NCI-H1436 (cell line): ENCODE data around the gene KDELR1.

Source experiments
- DNase-seq: peaks from one replicate; lab custom pipeline; 2025; lab: John Stamatoyannopoulos, UW

Gene KDELR1

DNA sequence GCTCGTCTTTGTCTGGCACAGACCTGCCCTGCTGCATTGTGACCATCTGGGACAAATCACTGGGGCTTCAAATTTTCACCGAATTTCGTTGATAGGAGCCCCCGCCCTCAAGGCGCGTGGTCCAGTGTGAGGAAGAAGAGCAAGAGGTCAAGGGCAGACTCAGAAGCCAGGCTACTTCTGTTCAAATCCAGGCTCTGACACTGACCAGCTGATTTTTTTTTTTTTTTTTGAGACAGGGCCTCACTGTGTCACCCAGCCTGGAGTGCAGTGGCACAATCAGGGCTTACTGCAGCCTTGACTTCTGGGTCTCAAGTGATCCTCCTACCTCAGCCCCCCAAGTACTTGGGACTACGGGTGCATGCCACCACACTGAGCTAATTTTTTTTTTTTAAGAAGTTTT lies 20.0 kb downstream of the KDELR1 start:
- DNase-seq: no peak

DNA sequence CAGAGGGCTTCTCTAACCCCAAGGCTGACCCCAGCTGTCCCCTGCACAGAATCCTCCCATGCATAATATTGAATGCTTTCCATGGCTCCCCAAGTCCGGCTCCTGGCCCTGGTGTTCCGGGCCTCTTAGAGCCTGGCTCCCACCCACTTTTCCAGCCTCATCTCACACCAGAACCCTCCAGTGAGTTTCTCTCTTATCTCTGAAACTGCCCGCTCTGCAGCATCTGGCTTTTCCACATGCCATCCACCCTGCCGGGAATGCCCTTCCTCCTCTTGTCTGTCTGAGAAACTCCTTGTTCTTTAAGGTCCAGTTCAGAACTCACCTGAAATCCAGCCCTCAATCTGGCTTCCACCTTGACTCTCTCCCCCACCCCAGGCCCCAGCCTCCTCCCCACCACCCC lies 20.4 kb downstream of the KDELR1 start:
- no peak for DNase-seq

DNA sequence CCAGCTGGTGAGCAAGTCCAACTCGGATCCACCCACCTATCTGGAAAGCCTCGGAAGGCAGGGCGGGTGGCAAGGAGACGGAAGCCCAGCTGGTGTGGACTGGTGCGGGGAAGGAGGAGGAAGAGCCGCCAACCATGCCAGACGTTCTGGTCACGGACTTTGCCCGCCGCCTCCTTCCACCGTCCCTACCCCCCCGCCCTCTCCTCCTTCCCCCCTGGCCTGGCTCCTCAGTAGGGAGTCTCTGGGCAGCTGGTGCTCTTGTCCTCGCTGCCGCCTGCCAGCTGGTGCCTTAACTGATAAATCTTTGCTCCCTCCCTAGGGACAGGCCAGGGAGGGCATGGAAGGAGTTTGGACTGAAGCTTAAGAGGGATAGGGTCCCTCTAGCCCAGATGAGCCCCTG lies 22.4 kb downstream of the KDELR1 start:
- DNase-seq: peak; percentile 35

DNA sequence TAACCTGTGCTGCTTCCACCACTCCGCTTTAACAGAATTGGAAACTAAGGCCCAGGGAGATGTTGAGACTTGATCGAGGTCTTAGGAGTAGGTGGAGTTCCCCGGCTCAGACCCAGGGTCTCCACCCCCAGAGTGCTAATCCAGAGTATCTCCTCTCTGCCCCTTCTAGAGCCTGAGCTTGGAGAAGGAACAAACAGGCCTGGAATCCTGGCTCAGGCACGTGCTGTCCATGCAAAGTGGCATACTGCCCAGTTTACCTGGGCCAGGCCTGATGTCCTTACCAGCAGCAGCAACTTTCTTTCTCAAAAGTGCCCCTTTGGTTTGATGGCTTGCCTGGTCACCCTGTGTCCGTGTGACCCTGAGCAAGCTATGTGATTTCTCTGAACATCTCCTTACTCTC lies 23.5 kb downstream of the KDELR1 start:
- DNase-seq: no peak

DNA sequence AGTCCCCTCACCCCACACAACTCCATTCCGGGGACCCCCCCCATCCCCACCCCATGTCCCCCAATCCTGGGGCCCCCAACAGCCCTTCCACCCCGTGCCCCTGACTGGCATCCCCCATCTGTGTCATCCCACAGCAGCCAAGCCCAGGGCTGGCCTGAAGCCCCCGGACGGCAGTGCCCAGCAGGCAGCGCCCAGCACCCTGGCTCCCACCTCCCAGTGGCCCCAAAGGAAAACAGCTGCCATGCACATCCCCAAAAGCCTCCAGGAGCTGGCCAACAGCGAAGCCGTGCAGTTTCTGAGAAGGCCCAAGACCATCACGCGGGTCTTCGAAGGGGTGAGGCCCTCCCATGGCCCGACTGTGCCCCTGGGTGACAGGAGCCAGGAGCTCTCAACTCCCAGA lies 25.7 kb downstream of the KDELR1 start:
- DNase-seq: no peak

DNA sequence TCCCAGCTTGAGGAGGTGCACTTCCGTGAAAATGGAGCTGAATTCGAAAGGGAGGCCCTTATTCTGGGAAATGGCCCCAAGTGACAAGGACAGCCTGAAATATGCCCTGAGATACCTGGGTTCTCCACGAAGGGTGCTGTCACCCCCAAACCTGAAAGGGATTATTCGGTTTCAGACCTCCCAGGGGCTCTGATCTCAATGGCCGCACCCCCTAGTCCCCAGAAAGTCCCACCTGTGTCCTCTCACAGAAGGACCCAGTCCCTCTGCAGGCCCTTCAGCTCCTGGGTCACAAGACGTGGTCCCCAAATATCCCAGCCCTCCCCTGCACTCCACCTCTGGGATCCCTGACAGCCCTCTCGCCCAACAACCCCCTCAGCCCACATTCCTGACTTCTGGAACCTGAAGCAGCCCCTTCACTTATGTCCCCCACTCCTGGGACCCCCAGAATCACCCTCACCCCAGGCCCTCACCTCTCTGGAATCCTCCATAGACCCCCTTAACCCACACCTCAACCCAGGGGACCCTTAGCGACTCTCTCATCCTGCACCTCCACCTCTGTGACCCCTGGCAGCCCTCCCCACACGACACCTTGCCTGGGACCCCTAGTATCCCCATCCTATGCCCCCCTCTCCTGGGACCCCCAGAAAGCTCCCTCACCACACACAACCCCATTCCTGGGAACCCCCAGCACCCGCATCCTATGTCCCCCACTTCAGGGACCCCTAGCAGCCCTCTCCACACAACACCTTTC lies 26.6 kb downstream of the KDELR1 start:
- no peak for DNase-seq

DNA sequence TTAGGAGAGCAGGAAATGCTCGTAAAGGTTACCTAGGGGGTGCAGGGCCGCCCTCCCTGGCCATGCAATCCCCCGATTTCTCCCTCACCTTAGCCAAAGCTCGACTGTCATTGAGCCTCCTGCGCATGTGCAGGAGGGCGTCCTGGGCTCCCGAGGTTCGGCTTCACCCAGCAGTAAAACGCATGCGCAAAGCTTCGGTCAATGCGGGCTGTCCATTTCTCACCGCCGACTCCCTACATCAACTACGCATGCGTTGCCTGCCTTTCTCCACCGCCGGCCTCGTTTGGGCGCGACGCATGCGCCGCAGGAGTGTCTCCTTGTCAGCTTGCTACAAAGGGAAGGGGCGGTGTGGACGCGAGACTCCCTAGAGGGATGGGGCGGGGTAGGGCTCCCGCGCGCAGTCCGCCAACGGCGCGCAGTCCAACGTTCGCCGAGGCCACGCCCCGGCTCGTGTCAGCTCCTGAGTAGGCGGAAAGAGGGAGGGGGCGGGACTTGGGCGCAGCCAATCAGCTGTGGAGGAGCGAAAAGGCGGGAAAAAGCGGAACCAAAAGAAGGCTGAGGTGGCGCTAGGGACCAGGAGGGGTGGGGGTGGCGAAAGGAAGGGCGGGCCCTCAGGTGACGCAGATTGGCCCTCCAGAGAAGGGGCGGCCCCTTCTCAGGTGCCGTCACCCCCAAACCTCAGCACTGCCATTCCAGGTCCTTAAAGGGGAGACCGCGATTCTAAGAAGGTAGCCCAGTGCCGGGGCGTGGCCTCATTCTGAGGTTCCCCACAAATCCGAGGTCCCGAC lies 27.3 kb downstream of the KDELR1 start, which contains the start of the genes SYNGR4 and TMEM143:
Gene SYNGR4 (plus strand): TSS at position 558 of the 788 bp plus-strand sequence. CDS start 1,476 bp downstream, outside the sequence.
Gene TMEM143 (minus strand): TSS at position 131 of the 788 bp plus-strand sequence. CDS start 20 bp downstream, at position 111.
- peak; percentile 100 for DNase-seq

DNA sequence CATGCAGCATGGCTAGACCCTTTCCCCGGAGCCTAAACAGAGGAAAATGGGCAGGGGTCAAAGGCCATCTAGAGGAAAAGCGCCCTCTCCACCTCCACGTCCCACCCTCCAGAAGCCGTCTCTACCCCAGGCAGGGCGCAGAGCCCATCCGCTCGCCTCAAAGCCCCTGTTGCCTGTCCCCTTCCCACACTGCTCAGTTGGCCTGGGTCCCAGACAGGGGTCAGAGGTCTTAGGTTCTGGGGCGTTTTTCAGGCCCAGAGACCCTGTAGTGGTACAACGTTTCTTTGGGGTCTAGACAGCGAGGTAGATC lies 27.9 kb downstream of the KDELR1 start:
- no peak for DNase-seq

DNA sequence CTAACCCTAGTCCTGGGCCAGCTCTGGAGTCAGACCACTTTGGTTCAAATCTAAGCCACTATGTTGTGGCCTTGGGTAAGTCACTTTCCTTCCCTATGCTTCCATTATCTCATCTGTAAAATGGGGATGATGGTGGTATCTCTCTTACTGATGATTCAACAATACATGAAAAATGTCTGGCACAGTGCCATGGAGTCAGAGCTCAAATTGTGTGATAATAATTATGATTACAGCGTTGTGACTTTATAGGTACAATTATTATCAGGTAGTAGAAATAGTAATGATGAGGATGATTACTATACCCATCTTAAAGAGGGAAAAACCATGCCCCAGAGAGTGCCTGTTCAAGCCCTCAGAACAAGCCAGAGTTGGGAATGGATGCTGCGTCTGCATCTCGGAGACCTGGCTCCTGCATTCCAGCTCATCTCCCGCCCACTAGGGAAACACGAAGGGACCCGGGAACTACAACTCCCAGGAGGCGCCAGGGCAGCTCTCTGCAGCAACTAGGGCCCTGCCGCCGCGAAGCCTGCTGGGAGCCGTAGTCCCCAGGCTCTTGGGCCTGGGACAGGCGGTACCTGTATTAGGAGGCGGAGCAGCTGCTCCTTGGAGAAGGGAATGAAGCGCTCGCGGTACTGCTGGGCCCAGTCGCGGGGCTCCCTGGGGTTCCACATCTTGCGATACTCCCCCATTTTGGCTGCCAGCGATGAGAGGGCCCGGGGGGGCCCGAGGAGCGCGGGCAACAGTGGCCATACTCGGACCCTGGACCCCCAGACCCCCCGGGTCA lies 28.4 kb downstream of the KDELR1 start:
- DNase-seq: peak; percentile 99

DNA sequence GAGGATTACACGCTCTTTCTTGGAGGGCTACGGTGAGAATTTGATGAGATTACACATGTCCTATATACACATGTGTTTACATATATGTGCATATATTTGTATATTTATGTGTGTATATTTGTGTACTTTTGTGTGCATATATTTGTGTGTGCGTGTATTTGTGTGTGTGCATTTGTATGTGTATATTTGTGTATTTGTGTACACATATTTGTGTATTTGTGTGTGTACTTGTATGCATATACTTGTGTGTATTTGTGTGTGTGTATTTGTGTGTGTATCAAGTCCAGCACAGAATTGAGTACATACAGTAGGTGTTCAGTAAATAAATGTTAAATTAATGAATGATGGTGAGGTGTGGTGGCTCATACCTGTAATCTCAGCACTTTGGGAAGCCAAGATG lies 29.4 kb downstream of the KDELR1 start:
- DNase-seq: no peak

DNA sequence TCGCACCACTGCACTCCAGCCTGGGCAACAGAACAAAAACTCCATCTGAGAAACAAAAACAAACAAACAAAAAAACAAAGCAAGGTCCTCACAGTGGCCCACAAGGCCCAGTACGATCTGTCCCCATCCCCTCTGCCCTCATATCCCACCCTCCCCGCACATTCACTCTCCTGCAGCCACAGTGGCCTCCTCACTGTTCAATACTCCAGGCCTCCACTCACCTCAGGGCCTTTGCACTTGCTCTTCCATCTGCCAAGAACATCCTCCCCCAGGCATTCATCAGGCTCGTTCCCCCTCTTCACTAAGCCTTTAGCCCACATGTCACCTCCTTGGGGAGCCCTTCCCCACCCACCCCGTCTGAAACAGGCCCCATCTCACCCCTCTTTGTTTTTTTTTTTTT lies 32.2 kb downstream of the KDELR1 start:
- DNase-seq: no peak

DNA sequence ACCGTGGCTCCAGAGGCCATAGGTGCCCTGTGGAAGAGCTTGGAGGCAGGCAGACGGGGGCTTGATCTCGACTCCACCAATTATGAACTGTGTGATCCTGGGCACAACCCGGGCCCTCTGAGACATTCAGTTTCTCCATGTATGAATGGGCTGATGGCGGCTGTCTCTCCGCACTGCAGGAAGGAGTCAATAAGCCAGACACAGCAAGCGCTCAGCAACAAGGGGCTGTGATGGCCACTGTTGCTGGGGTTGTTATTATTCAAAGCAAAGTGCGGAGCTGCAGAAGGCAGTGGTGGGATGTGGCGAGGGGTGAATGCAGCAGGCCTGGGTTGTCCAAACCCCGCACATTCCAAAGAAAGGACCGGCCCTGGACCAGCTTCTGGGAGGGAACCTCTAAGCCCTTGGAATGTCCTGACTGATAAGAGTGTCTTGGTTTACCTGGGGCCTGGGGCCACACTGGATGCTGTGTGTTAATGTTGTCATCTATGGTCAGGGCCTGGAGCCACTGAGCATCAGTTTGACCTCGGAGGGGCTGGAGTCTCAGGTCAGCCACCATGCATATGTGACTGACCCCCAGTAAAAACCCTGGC lies 35.9 kb downstream of the KDELR1 start:
- no peak for DNase-seq

DNA sequence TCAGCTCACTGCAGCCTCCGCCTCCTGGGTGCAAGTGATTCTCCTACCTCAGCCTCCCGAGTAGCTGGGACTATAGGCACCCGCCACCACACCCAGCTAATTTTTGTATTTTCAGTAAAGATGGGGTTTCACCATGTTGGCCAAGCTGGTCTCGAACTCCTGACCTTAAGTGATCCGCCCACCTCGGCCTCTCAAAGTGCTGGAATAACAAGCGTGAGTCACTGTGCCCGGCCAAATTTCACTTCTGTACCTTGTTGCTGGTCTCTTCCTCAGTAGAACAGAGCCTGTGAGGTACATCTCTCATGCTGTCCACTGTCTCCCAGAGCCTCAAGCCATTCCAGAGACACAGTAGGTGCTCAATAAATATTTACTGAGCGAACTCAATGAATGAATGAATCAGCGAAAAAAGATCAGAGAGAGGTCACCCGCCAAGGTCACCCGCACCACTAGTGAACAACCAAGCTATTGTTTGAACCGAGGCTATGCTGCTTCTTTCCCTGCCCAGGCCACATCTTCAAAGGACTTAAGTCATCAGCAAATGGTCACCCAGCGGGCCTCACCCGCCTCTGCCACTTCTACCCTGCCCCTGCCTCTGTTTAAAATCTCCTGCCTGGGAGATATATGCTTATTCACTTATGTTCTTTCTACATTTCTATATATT lies 36.9 kb downstream of the KDELR1 start:
- DNase-seq: no peak

DNA sequence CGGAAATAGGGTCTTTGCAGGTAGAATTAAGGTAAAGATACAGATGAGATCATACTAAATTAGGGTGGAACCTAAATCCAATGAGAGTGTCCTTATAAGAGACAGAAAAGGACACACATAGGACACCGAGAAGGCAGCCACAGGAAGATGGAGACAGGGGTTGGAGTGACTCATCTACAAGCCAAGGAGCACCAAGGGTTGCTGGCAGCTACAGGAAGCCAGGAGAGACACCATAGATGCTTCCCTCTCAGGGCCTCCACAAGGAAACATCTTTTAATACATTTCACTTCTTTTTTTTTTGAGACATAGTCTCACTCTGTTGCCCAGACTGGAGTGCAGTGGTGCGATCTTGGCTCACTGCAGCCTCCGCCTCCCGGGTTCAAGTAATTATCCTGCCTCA lies 37.7 kb downstream of the KDELR1 start:
- DNase-seq: no peak

DNA sequence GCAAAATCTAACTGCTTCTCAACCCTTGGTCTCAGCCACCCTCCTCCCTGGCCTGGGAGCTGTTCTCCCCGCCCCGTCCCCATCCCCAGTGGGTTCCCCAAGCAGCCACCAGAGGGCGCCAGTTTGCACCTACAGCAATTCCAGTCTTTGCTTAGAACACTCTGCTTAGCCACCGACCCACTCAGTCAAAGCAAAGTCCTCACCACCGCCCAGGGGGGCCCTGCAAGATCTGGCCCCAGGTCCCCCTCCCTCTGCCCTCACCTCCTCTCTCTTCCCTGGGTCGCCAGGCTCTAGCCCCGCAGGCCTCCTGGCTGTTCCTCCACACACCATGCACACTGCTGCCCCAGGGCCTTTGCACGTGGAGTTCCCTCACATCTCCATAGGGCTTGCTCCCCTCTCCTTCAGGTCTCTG lies 40.0 kb downstream of the KDELR1 start:
- peak; percentile 42 for DNase-seq

DNA sequence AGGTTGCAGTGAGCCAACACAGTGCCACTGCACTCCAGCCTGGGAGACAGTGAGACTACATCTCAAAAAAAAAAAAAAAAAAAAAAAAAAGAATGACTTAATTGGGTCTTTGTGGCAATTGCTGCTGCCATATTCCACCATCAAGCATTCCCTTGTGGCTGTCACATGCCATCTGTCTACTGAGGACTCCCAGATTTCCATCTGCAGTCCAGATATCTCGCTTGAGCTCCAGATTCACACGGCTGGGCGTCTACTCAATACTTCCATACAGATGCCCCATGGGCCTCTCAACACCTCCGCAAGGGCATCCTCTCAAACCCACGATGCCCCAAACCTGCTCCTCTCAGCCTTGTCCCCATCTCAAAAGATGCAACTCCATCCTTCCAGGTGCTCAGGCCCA lies 40.5 kb downstream of the KDELR1 start:
- DNase-seq: no peak

DNA sequence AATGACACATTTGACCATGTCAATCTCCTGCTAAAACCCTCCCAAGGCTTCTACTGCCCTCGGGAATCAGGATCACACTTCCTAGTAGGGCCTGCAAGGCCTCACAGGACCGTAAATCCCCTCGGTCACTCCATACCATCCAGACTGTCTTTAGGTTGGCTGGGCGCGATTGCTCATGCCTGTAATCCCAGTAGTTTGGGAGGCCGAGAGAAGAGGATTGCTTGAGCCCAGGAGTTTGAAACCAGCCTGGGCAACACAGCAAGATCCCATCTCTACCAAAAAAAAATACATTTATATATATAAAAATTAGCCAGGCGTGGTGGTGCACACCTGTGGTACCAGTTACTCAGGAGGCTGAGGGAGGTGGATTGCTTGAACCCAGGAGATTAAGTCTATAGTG lies 42.6 kb downstream of the KDELR1 start:
- DNase-seq: no peak

DNA sequence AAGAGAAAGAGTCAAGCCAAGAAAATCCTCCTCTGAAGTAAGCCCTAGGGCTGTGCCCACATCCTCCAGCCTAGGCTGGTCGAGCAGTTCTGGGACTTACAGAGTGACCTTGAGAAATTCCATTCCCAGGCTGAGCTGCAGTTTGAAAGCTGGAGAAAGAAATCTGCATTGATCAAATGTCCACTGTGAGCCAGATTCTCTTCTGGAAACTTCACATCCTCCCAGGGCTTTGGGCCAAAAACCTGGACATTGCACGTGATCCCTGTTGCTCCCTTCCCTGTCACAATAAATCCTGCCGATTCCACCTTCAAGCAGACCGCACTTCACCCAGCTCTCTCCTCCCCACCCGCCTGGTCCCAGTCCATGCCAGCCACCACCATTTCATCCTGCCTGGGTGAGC lies 43.3 kb downstream of the KDELR1 start:
- DNase-seq: no peak

DNA sequence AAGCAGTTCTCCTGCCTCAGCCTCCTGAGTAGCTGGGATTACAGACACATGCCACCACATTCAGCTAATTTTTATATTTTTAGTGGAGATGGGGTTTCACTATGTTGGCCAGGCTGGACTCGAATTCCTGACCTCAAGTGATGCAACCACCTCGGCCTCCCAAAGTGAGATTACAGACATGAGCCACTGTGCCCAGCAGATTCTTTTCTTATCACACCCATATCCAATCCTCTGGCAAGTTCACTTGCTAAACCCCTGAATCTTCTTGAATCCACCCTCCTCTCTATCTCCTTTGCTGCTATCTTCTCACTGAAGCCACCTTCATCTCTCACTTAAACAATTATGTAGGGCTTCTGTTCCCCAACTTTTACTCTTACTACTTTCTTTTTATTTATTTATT lies 45.2 kb downstream of the KDELR1 start:
- no peak for DNase-seq

DNA sequence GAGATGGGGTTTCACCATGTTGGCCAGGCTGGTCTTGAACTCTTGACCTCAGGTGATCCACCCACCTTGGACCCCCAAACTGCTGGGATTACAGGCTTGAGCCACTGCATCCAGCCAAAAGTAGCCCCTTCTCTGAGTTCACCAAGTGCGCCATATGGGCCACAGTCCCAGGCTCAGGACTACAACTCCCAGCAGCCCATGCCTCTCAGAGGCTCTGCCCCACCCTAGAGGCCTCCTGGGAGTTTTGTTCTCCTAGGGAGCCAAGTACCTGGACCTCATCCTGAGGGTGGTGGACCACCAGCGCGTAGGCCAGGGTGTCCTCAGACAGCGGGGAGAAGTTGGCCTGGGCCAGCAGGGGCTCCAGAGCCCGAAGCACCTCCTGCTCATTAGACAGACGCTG lies 46.5 kb downstream of the KDELR1 start:
- DNase-seq: no peak

DNA sequence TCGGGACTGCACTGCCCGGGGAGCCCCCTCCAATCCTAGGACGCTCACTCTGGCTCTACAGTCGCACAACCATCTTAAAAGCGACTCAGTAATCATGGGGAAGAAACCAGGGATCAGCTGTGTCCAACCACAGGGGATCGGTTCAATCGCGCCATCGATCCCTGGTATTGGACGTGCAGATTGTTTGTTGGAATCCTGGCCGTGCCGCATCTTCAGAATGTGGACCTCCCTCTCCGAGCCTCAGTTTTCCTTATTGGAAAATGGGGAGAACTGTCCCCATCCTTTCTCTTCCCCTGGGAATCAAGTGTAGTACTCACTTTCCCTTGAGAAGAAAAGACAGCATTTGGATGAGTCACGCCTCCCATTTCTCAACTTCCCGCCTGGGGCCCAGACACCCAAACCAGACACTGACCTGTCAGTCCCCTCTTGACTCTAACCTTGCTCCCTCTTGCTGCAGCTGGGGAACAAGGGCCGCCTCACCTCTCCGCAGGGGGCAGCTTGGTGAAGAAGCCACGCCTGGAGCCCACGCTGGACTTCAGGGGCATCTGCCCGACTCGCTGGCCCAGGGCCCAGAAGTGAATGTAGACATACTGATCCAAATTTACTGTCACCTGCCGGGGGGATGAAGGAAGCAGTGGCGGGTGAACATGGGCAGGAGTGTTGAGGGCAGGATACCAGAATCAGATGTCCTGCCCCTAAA lies 48.4 kb downstream of the KDELR1 start:
- no peak for DNase-seq
